GM12878 (cell line): ENCODE measurements around the gene TEKT3. TPM values are rescaled to one million over a fixed set of nuclear protein-coding genes. Genes with fewer than 3 reads are reported as not detected.

Experiments
- CUX1 ChIP-seq: IDR thresholded peaks from 2 replicates; pipeline ENCODE4 v1.6.1; 2012; ENCODE audit warnings: improper control_type of control experiment, low read depth, low read length; ENCODE audit not compliant: insufficient replicate concordance
- ETV6 ChIP-seq, 2 experiments: fragments of 450-650 bp in 1 of 2; IDR thresholded peaks in 1 of 2; conservative IDR thresholded peaks in 1 of 2; 2 replicates each; pipeline ENCODE4 v1.6.1; 2014; ENCODE audit warnings: antibody characterized with exemption in 1 of 2, borderline replicate concordance in 1 of 2, low read depth in 1 of 2, mild to moderate bottlenecking in 1 of 2, moderate library complexity in 1 of 2
- MLLT1 ChIP-seq: fragments of 450-650 bp; IDR thresholded peaks from 2 replicates; pipeline ENCODE4 v1.6.1; 2016; ENCODE audit warnings: mild to moderate bottlenecking
- NR2C1 ChIP-seq: fragments of 450-650 bp; IDR thresholded peaks from 2 replicates; pipeline ENCODE4 v1.6.1; 2017; ENCODE audit warnings: antibody characterized with exemption, mild to moderate bottlenecking, moderate library complexity
- RELB ChIP-seq: fragments of 450-650 bp; IDR thresholded peaks from 2 replicates; pipeline ENCODE4 v1.6.1; 2017; ENCODE audit warnings: low read depth, mild to moderate bottlenecking, moderate library complexity
- ZNF207 ChIP-seq: fragments of 450-650 bp; IDR thresholded peaks from 2 replicates; pipeline ENCODE4 v1.6.1; 2014; ENCODE audit warnings: antibody characterized with exemption, mild to moderate bottlenecking, borderline replicate concordance
- ZNF217 ChIP-seq: fragments of 450-650 bp; IDR thresholded peaks from 2 replicates; pipeline ENCODE4 v1.6.1; 2017; ENCODE audit warnings: antibody characterized with exemption, mild to moderate bottlenecking
- ZNF622 ChIP-seq: fragments of 450-650 bp; IDR thresholded peaks from 2 replicates; pipeline ENCODE4 v1.6.1; 2017; ENCODE audit warnings: mild to moderate bottlenecking, inconsistent platforms
- polyA plus RNA-seq, 11 experiments: library from polyadenylated mRNA; depleted of rRNA in 4 of 11; unstranded in 6 of 11; stranded (reverse) in 5 of 11; fragments of >200 nt; fragmentation: Nextera tagmentation in 4 of 11; fragmentation: Illumina TruSeq in 1 of 11; extraction: Ambion mirVana in 4 of 11; extraction: Trizol in 1 of 11; gene quantifications; 1 replicate in 1 of 11; 2 replicates in 10 of 11; pipeline versions ENCODE4 v1.2.1 to v1.2.3, GENCODE V29; 2011 to 2016; ENCODE audit warnings: inconsistent platforms in 2 of 11, missing spikeins in 2 of 11, low read depth in 1 of 11
- total RNA-seq, 4 experiments: library from RNA; depleted of rRNA in 3 of 4; stranded (reverse); fragments of >200 nt in 3 of 4; fragmentation: Illumina TruSeq in 1 of 4; extraction: Trizol in 1 of 4; gene quantifications; 2 replicates each; pipeline versions ENCODE4 v1.2.1 to v1.2.3, GENCODE V29; 2013 to 2021

Gene TEKT3
- total and polyA plus RNA-seq, 10 of the 15 experiments (the other 5 are each of a cell fraction or from before 2014, with no cell fraction given) = 0.15 TPM; not detected in 9

- no peak for TF ChIP-seq NR2C1
- no peak for TF ChIP-seq ZNF622
- TF ChIP-seq ZNF217 = no peak
- TF ChIP-seq CUX1 = no peak
- TF ChIP-seq RELB = no peak
- no peak for TF ChIP-seq ETV6 (conservative IDR thresholded peaks at IDR 0.05 in 1 of 2, IDR thresholded peaks at IDR 0.05 in 1 of 2; ENCODE audit: borderline replicate concordance in 1 of 2, low read depth in 1 of 2)
- no peak for TF ChIP-seq MLLT1
- no peak for TF ChIP-seq ZNF207
Measured at GRCh38 chr17:15354256-15354655, 12.9 kb upstream of the TEKT3 start (continued).
